KBM-7 (cell line): ENCODE measurements around the gene CYBA.

Experiments used
- DNase-seq: peaks from one replicate; pipeline ENCODE4 v3.0.0-alpha.2; 2015
- in situ Hi-C: fragments of 300-500 bp; cut with MboI; formaldehyde crosslinking; loops from 2 replicates; pipeline ENCODE4 v1.14.3; 2020; ENCODE audit warnings: low sequenced_read_pairs, low pct_unique_long_range_greater_than_20kb, mixed read lengths

CYBA gene

DNA sequence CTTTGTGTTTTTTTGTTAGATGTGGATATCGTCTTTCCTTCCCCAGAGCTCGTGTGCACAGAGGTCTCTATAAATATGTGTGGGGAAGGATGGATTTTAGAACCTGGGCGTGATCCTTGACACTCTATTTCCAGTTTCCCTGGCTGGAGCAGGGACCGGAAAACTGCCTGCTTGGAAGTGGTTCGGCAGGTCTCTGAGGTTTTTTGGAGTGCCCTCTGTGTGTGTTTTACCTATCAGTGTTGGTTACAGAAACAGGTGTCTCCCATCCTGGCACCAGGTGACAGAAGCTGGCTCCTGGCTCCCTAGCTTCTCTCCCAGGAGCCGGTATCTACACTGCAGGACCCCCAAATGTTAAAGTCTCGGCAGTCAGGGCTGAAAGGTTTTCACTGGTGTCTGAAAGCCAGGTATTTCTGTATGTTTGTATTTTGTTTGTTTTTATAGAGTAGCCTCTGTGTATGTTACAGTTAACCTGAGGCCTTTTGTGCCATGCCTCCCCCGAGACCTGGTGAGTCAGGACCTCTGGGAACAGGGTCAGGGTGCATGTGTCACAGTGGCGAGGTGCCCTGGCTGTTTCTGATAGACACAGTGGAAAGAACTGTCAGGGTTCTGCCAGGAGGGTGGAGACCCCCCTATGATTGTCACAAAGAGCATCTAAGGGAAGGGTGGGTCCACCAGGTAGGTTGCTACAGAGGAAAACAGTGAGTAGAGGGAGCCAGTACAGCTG is 49.4 kb downstream of the CYBA start:
- in situ Hi-C loops, result no loop called here

DNA sequence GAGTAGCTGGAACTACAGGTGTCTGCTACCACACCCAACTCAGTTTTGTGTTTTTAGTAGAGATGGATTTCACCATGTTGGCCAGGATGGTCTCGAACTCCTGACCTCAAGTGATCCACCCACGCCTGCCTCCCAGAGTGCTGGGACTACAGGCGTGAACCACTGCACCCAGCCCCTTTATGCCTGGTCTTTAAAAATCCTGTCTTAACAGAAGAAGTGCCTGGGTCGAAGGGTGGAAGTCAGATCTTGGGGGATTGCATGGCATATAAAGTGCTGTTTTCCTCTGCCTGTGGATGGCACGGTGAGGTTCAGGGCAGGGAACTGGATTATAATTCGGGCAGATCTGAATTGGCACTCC is 50.3 kb downstream of the CYBA start:
- DNase-seq, result no peak
- in situ Hi-C loops, result no loop called here

More for the DNA sequence above, 49.4 kb downstream of the CYBA start:
- no peak for DNase-seq

DNA sequence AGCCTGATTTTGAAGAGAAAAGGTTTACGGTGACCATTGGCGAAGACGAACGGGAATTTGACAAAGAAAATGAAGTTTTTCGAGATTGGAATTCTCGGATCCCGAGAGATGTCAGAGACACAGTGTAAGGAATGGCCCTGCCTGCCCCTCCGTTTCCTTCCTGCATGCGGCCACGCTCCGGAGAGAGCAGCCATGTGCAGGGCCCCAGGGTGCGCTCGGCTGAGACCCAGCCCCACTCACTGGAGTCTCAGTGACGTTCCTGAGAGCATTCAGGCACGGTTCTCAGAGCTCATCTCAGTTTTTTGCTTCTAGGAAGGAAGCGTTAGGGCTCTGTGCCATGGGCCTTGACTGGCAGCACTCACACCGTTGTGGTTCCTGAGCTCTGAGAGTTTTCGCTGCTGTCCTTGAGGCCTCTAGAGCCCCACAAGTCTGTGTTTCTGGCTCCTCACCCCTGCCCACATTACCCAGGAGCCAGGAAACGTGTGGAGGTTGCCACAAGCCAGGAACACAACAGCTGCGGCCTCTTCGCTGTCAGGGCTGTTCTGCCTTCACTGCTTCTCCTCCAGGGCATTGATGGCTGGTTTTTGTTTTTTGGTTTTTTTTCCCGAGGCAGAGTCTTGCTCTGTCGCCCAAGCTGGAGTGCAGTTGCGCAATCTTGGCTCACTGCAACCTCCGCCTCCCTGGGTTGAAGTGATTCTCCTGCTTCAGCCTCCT is 50.9 kb downstream of the CYBA start:
- DNase-seq, result peak; percentile 20

DNA sequence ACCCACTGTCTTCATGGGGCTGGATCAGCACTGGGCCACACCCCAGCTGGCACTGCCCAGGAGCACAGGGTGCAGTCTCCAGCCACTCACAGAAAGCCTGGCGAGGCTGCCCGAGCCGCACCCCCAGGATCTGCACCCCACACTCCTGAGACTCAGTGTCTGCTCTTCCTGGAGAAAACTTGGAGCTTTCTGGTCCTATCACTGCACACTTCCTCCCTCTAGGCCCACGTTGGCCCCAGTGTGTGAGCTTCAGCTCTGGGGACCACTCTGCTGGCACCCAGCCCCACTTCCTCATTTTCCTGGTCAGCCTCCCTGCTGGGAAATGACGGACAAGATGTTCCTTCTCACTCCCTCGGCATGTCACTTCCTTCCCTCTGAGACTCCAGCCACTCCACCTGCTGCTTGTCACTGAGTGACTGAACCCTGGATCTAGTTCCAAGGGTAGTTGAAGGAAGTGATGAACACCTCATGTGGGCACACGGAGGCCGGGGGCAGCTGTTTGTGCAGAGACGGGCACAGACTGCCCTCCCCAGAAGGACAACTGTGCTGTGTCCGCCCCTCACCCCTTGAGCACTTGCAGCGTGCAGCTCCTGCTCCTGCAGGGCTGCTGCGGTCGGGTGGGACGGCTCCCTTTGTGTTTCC is 51.6 kb downstream of the CYBA start:
- in situ Hi-C loops, result no loop called here
- peak; percentile 96 for DNase-seq

More for the DNA sequence above, 50.9 kb downstream of the CYBA start:
- in situ Hi-C loops, result no loop called here

DNA sequence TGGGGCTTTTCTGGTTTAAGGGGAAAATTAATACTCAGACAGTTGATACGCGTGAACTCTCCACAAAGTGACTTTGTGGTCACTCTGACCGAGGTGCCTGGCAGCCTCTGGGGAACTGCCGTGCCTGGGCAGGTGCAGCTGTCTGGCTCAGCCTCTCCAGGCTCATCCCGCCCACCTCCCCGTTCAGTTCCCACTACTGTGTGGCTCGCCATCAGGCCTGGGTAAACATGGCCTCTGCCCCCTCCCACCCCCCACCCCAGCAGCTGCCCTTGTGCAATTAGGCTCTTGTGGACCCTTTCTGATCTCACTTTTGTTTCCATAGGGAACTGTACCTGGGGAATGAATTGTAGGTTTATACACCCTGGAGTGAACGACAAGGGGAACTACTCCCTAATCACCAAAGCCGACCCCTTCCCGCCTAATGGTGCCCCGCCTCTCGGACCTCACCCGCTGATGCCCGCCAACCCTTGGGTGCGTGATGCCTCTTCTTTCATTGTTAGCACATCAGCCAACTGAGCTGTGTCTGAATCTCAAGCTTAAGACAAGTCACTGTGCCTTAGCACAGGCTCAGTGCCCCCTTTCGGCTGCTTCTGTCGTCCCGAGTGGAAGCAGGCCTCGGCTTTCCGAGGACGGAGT is 52.9 kb downstream of the CYBA start:
- no peak for DNase-seq
- in situ Hi-C loops, result no loop called here

DNA sequence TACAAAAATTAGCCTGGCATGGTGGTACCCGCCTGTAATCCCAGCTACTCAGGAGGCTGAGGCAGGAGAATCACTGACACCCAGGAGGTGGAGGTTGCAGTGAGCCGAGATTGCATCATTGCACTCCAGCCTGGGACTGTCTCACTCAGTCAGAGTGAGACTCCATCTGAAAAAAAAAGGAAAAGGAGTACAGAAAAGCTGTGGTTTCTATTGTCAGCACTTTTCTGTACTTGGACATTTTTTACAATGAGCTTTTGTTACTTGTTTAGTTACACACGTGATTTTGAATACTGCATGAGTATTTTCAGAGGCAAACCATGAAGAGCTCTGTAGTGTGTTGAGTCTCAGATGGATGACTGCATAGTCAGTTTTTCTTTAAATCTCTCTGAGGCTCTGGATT is 54.4 kb downstream of the CYBA start:
- in situ Hi-C loops, result no loop called here
- no peak for DNase-seq

DNA sequence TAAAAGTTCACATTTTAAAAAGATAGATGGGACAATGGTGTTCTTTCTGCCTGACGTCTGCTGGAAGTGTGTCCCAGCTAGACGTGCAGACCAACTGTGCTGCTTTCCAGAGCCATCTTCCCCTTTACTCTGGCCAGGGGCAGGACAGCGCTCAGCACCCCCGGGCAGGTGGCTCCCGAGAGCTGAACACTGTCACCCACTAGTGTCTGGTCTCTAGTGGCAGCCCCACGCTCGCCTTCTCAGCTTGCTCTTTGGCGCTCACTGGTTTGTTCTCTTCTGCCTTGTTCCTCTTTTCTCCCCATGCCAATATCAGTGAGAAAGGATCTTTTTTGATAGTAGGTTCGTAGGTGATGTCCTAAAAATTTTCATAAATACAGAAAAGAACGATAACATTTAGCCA is 54.9 kb downstream of the CYBA start:
- in situ Hi-C loops, result no loop called here
- no peak for DNase-seq

DNA sequence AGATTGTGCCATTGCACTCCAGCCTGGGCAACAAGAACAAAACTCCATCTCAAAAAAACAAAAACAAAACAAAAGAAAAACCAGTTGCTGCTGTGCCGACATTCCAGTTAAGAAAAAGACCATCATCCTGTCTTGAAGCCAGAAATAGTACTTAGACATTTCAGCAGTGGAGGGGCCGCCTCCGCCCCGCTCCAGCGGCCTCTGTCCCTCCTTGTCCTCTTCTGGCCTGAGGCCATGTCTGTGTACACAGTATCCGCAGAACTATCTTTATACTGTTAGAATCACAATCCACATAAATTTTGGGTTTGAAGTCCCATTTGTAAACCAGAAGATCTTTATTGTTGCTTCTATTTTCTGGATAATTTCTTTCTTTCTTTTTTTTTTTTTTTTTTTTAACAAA is 55.8 kb downstream of the CYBA start:
- DNase-seq, result no peak
- in situ Hi-C loops, result no loop called here

DNA sequence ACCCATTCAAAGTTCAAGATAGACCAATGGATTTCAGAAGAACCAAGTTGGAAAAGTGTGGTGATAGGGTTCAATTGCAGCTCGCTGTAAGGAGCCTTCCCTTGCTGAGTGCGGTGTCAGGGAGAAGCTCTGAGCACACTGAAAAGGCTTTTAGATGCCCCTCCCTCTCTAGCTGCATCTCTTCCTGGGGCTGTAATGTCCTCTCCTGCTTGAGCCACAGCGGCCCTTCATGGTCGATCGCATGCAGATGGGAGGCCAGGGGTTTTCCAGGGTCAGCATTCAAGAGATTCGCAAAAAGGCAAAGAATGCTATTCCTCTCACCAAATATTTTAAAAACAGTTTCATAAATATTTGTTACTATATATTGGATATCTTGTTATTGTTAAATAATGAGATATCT is 56.9 kb downstream of the CYBA start:
- in situ Hi-C loops, result no loop called here
- DNase-seq, result no peak

DNA sequence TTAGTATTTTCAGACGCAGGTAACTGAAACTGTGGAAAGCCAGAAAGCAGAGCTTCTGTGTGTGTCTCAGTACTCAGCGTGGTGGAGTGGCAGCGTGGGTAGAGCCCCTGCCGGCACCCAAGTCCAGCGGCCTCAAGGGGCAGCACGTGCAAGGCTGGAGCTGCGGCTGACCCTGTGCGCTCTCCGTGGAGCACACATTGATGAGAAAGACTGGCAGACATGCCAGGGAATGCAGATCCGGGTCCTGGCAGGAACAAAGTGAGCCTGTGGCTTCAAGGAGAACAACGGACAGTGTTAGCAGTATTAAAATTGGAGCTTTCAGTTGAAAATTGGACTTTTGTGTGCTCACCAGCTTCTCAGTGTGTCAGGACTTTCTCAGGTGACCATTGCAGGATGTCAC is 57.4 kb downstream of the CYBA start:
- no peak for DNase-seq
- in situ Hi-C loops, result no loop called here
